Measurements from ENCODE around the gene THSD8.

THSD8 gene

GRCh38 chr19:12834566-12834943 is 32.7 kb downstream of the THSD8 start, which contains the start of gene RTBDN:
Gene RTBDN, minus strand, starts transcription at chr19:12834579. Its CDS starts 4,600 bp downstream, at chr19:12829979.
- DNase-seq (ENCODE audit: low read depth) = no peak
- TF ChIP-seq CTCF (conservative IDR thresholded peaks at IDR 0.05; ENCODE audit: low read length) = no peak
- peak within 1 kb of the TSS; percentile 37 for H3K4me3 ChIP-seq (ENCODE audit: low read length)

- H3K4me3 ChIP-seq (ENCODE audit: low read length) = no peak overlapping the region
- no peak for TF ChIP-seq CTCF (conservative IDR thresholded peaks at IDR 0.05; ENCODE audit: low read length)
- DNase-seq (ENCODE audit: low read depth) = no peak
Observed at GRCh38 chr19:12834976-12835757, 33.3 kb downstream of the THSD8 start.

GRCh38 chr19:12836529-12836863 is 34.6 kb downstream of the THSD8 start:
- DNase-seq (ENCODE audit: low read depth) = no peak
- H3K4me3 ChIP-seq (ENCODE audit: low read length) = no peak overlapping the region
- TF ChIP-seq CTCF (conservative IDR thresholded peaks at IDR 0.05; ENCODE audit: low read length) = no peak

- no peak for TF ChIP-seq CTCF (conservative IDR thresholded peaks at IDR 0.05; ENCODE audit: low read length)
- DNase-seq (ENCODE audit: low read depth) = no peak
Observed at GRCh38 chr19:12837225-12837624, 35.4 kb downstream of the THSD8 start.

GRCh38 chr19:12838182-12838885 is 36.5 kb downstream of the THSD8 start, which contains the start of gene MAST1:
Gene MAST1, plus strand, starts transcription at chr19:12838515. Its CDS starts 58 bp downstream, at chr19:12838573.
- TF ChIP-seq CTCF (conservative IDR thresholded peaks at IDR 0.05; ENCODE audit: low read length) = no peak; the same call in 1 of the 2 replicates
- DNase-seq (ENCODE audit: low read depth) = no peak
- H3K4me3 ChIP-seq (ENCODE audit: low read length) = peak within 1 kb of the TSS; percentile 15; the same call in 1 of the 2 replicates

More at GRCh38 chr19:12837225-12837624, 35.4 kb downstream of the THSD8 start:
- H3K4me3 ChIP-seq (ENCODE audit: low read length) = no peak overlapping the region

- no peak for TF ChIP-seq CTCF (conservative IDR thresholded peaks at IDR 0.05; ENCODE audit: low read length)
- no peak overlapping the region for H3K4me3 ChIP-seq (ENCODE audit: low read length)
- DNase-seq (ENCODE audit: low read depth) = no peak
Observed at GRCh38 chr19:12838886-12839756, 37.3 kb downstream of the THSD8 start.
